Psoas muscle (tissue), 8 donors: ENCODE results near the gene TAF8. TPM values are rescaled to one million over a fixed set of nuclear protein-coding genes. Genes with fewer than 3 reads are reported as not detected.
"Not testable (repeated sequence)": the region's sequence is repeated elsewhere in the genome, so short reads cannot be mapped to it uniquely, and the experiment has no call there.

ENCODE experiments used
- ATAC-seq, 4 donors: fragments of 200-7000 bp; cut with Tn5 transposase; one replicate each; pipeline ENCODE4 v1.9.1; 2020; ENCODE audit warnings: moderate library complexity in 3 of 4, mild to moderate bottlenecking in 2 of 4
- DNase-seq, 2 donors: peaks; one replicate each; pipeline ENCODE4 v3.0.0-alpha.2; 2020
- H3K27ac ChIP-seq: fragments of 200-600 bp; one replicate; pipeline ENCODE4 v1.8.0; 2022
- H3K27me3 ChIP-seq, 3 donors: fragments of 200-600 bp in 1 of 3; one replicate each; pipeline versions ENCODE4 v1.6.1 to v1.8.0; 2013 to 2022; ENCODE audit warnings: low read length in 2 of 3, mild to moderate bottlenecking in 2 of 3, moderate library complexity in 1 of 3; ENCODE audit not compliant: insufficient read depth in 3 of 3
- H3K36me3 ChIP-seq, 2 donors: fragments of 200-600 bp in 1 of 2; one replicate each; pipeline versions ENCODE4 v1.6.1 to v1.8.0; 2013 to 2022; ENCODE audit warnings: low read depth in 1 of 2, mild to moderate bottlenecking in 1 of 2, moderate library complexity in 1 of 2; ENCODE audit not compliant: insufficient read depth in 1 of 2
- H3K4me1 ChIP-seq: fragments of 200-600 bp; one replicate; pipeline ENCODE4 v1.8.0; 2022
- H3K4me3 ChIP-seq: fragments of 200-600 bp; one replicate; pipeline ENCODE4 v1.8.0; 2022; ENCODE audit warnings: mild to moderate bottlenecking
- H3K9me3 ChIP-seq: fragments of 200-600 bp; one replicate; pipeline ENCODE4 v1.8.0; 2022
- CTCF ChIP-seq: fragments of 200-600 bp; IDR thresholded peaks from one replicate; pipeline ENCODE4 v1.8.0; 2022; ENCODE audit warnings: antibody characterized with exemption
- WGBS, 3 donors: extraction: QIAGEN DNeasy Blood & Tissue Kit; methylation state at CpG; one replicate each; pipeline versions ENCODE4 v1.1.6 to v1.1.7; 2013; 5-methylcytosine and 5-hydroxymethylcytosine counted together
- intact Hi-C, 2 donors: fragments of 100-400 bp; cut with DNase I; formaldehyde crosslinking; loops; one replicate each; pipeline versions ENCODE4 v1.11.0 to v1.14.2; 2022
- long read RNA-seq, 2 donors: library from polyadenylated mRNA; unstranded; transcript quantifications; one replicate each; pipeline ENCODE4 v2.0.0, GENCODE V29; 2021
- polyA plus RNA-seq, 3 donors: library from polyadenylated mRNA; stranded (reverse); fragments of 200-250 nt; gene quantifications; one replicate each; pipeline ENCODE4 v1.2.3, GENCODE V29; 2013
- total RNA-seq, 4 donors: library from RNA; stranded (reverse); fragmentation: NEBNext Ultra II Directional in 2 of 4; extraction: Animal tissue kit (Norgen Biotek cat#: 25700) in 2 of 4; gene quantifications; one replicate each; pipeline versions ENCODE4 v1.2.1 to v1.2.4, GENCODE V29; 2021 to 2023
- donor health status: healthy with polysubstance abuse.
- donor health status: DM: no; HTN: no; CAD: no; lungs with moderate emphysema.
- donor health status: Bipolar disorder and iron deficiency.
- donor health status: healthy.
- donor health status: DM: yes; HTN: yes; CAD: no.
- donor health status: DM: no; HTN: no; CAD: no.
- donor health status: DM: no; HTN: no; CAD: no.
- donor health status: DM: yes; HTN: yes; CAD: no.

Gene TAF8
- total RNA-seq (10 to 100 TPM; 16.6 to 23.9 (median 19.9) TPM), polyA plus RNA-seq (10 to 100 TPM; 11.2 to 17.9 (median 12.6) TPM)
- long read RNA-seq, donor 1, partial matches to known transcripts, result 0 of 2 reads
- long read RNA-seq, donor 1, other reads (novel, unspliced or antisense), result 2 of 2 reads
- long read RNA-seq, donor 2, partial matches to known transcripts, result 2 of 8 reads
- long read RNA-seq, donor 2, other reads (novel, unspliced or antisense), result 4 of 8 reads

GRCh38 chr6:42050297-42051267 lies at the start of gene TAF8:
TAF8 (plus strand) TSS chr6:42050524; CDS start chr6:42050542, 18 bp downstream.
- no peaks in the 10 kb centered on the region for H3K9me3 ChIP-seq
- 1% methylated on average over 50 to 59 of the region's 59 CpGs for WGBS, 3 donors
- ATAC-seq (peak; percentile 93 to 95 (median 94)), DNase-seq (peak; percentile 92 to 95)
- peaks cover 0 to 19% (median 2%) of the 10 kb centered on the region in 3 donors for H3K27me3 ChIP-seq
- peak within 1 kb of the TSS; percentile 80 for H3K4me3 ChIP-seq
- no peak for TF ChIP-seq CTCF
- peaks cover 35% of the 10 kb centered on the region for H3K4me1 ChIP-seq
- H3K36me3 ChIP-seq, result peaks cover 0 to 44% of the 10 kb centered on the region in 2 donors
- intact Hi-C loops, result no loop called here
- H3K27ac ChIP-seq, result peak within 1 kb of the TSS; percentile 90

GRCh38 chr6:42001506-42001905 lies 48.8 kb upstream of the TAF8 start:
- Histone ChIP-seq H3K36me3 (no peaks in the 10 kb centered on the region), H3K27me3 (no peaks in the 10 kb centered on the region), H3K4me1 (no peaks in the 10 kb centered on the region), H3K4me3 (no peak overlapping the region), H3K9me3 (no peaks in the 10 kb centered on the region), H3K27ac (no peak overlapping the region)
- ATAC-seq (no peak), DNase-seq (no peak)
- WGBS, 3 donors, result 94 to 97% (median 96%) methylated on average over 6 of the region's 6 CpGs
- intact Hi-C loops, result no loop called here
- no peak for TF ChIP-seq CTCF

- H3K27me3 ChIP-seq, H3K36me3 ChIP-seq, H3K4me3 ChIP-seq, DNase-seq, ATAC-seq, H3K4me1 ChIP-seq, intact Hi-C loops, H3K27ac ChIP-seq, H3K9me3 ChIP-seq: not testable (repeated sequence)
- 91 to 100% (median 97%) methylated on average over 1 of the region's 1 CpG for WGBS, 3 donors
Observed at GRCh38 chr6:42003658-42004057, 46.7 kb upstream of the TAF8 start.

- H3K36me3 ChIP-seq, result no peaks in the 10 kb centered on the region
- H3K27me3 ChIP-seq, result peaks cover 0 to 2% (median 0%) of the 10 kb centered on the region in 3 donors
- peaks cover 12% of the 10 kb centered on the region for H3K4me1 ChIP-seq
- H3K9me3 ChIP-seq, result no peaks in the 10 kb centered on the region
- no peak overlapping the region for H3K27ac ChIP-seq
- ATAC-seq (no peak), DNase-seq (no peak)
- no peak overlapping the region for H3K4me3 ChIP-seq
- 43 to 56% (median 50%) methylated on average over 15 of the region's 15 CpGs for WGBS, 3 donors
- intact Hi-C loops, result no loop called here
- no peak for TF ChIP-seq CTCF
Observed at GRCh38 chr6:42007286-42008137, 42.8 kb upstream of the TAF8 start.

- H3K27me3 ChIP-seq, H3K27ac ChIP-seq, H3K9me3 ChIP-seq, DNase-seq, ATAC-seq, H3K4me3 ChIP-seq, H3K36me3 ChIP-seq, intact Hi-C loops: not testable (repeated sequence)
- 47 to 59% (median 56%) methylated on average over 8 of the region's 8 CpGs for WGBS, 3 donors
- H3K4me1 ChIP-seq, result peaks cover 12% of the 10 kb centered on the region
Observed at GRCh38 chr6:42008138-42008528, 42.2 kb upstream of the TAF8 start.
